HepG2 (cell line): Measurements from ENCODE around the gene AARSD1. TPM values are rescaled to one million over a fixed set of nuclear protein-coding genes. Genes with fewer than 3 reads are reported as not detected.

Experiments used
- BCL3 ChIP-seq: sonication (generic); formaldehyde crosslinking; IDR thresholded peaks from 2 replicates; pipeline ENCODE4 v1.5.1; 2020; ENCODE audit warnings: mild to moderate bottlenecking, missing genetic modification reagents, moderate library complexity
- BRD4 ChIP-seq: sonication (generic); formaldehyde crosslinking; IDR thresholded peaks from 2 replicates; pipeline ENCODE4 v1.4.0; 2020; ENCODE audit warnings: missing genetic modification reagents
- CEBPB ChIP-seq: IDR thresholded peaks from 2 replicates; pipeline ENCODE4 v1.6.1; 2011; ENCODE audit warnings: low read depth, low read length, improper control_type of control experiment, borderline replicate concordance
- HIC2 ChIP-seq: sonication (generic); formaldehyde crosslinking; IDR thresholded peaks from 2 replicates; pipeline ENCODE4 v1.9.0; 2022; ENCODE audit warnings: low read depth, missing genetic modification reagents
- PHF21A ChIP-seq: sonication (generic); formaldehyde crosslinking; IDR thresholded peaks from 2 replicates; pipeline ENCODE4 v1.5.0; 2020; ENCODE audit warnings: mild to moderate bottlenecking, missing genetic modification reagents
- RARA ChIP-seq: IDR thresholded peaks from 2 replicates; pipeline ENCODE4 v1.6.1; 2016; ENCODE audit warnings: missing genetic modification reagents, missing compliant biosample characterization
- TRAFD1 ChIP-seq: sonication (generic); formaldehyde crosslinking; IDR thresholded peaks from 2 replicates; pipeline ENCODE4 v1.5.1; 2020; ENCODE audit warnings: missing genetic modification reagents, mild to moderate bottlenecking, borderline replicate concordance
- ZNF138 ChIP-seq: sonication (generic); formaldehyde crosslinking; IDR thresholded peaks from 2 replicates; pipeline ENCODE4 v1.5.0; 2020; ENCODE audit warnings: mild to moderate bottlenecking, low read depth, missing genetic modification reagents
- ZNF225 ChIP-seq: sonication (generic); formaldehyde crosslinking; IDR thresholded peaks from 2 replicates; pipeline ENCODE4 v1.4.0; 2020; ENCODE audit warnings: mild to moderate bottlenecking, missing genetic modification reagents
- ZNF296 ChIP-seq: sonication (generic); formaldehyde crosslinking; conservative IDR thresholded peaks from 2 replicates; pipeline ENCODE4 v1.5.0; 2020; ENCODE audit warnings: mild to moderate bottlenecking, missing genetic modification reagents
- ZNF441 ChIP-seq: sonication (generic); formaldehyde crosslinking; IDR thresholded peaks from 2 replicates; pipeline ENCODE4 v1.7.0; 2021; ENCODE audit warnings: missing genetic modification reagents, borderline replicate concordance
- ZNF496 ChIP-seq: sonication (generic); formaldehyde crosslinking; IDR thresholded peaks from 2 replicates; pipeline ENCODE4 v1.8.1; 2023; ENCODE audit warnings: mild to moderate bottlenecking, moderate library complexity, missing genetic modification reagents; ENCODE audit not compliant: insufficient replicate concordance
- ZNF709 ChIP-seq: sonication (generic); formaldehyde crosslinking; IDR thresholded peaks from 2 replicates; pipeline ENCODE4 v1.5.0; 2020; ENCODE audit warnings: mild to moderate bottlenecking, missing genetic modification reagents
- ZNF891 ChIP-seq: sonication (generic); formaldehyde crosslinking; IDR thresholded peaks from 2 replicates; pipeline ENCODE4 v1.5.0; 2020; ENCODE audit warnings: mild to moderate bottlenecking, missing genetic modification reagents
- polyA plus RNA-seq, 8 experiments: library from polyadenylated mRNA; depleted of rRNA in 3 of 8; stranded (reverse) in 7 of 8; unstranded in 1 of 8; fragments of >200 nt; fragmentation: Illumina TruSeq in 4 of 8; extraction: Trizol in 4 of 8; gene quantifications; 2 replicates each; pipeline versions ENCODE4 v1.2.1 to v1.2.3, GENCODE V29; 2011 to 2016; ENCODE audit warnings: low read depth in 4 of 8, missing spikeins in 1 of 8, mixed read lengths in 1 of 8; ENCODE audit not compliant: insufficient read depth in 1 of 8
- total RNA-seq, 5 experiments: library from RNA; depleted of rRNA; stranded (reverse); fragments of >200 nt; fragmentation: Illumina TruSeq; extraction: Trizol; gene quantifications; 2 replicates each; pipeline ENCODE4 v1.2.3, GENCODE V29; 2016; ENCODE audit warnings: low read depth in 1 of 5
- TF ChIP-seq, protein P1 (sequence below): IDR thresholded peaks from 2 replicates; pipeline ENCODE4 v1.6.1; 2016; ENCODE audit warnings: mild to moderate bottlenecking, missing biosample characterization, missing genetic modification reagents
- TF ChIP-seq, protein P2 (sequence below): sonication (generic); formaldehyde crosslinking; conservative IDR thresholded peaks from 2 replicates; pipeline ENCODE4 v1.4.0; 2020; ENCODE audit warnings: missing genetic modification reagents
- TF ChIP-seq, protein P3 (sequence below): sonication (generic); formaldehyde crosslinking; IDR thresholded peaks from 2 replicates; pipeline ENCODE4 v1.4.0; 2020; ENCODE audit warnings: mild to moderate bottlenecking, missing genetic modification reagents

The AARSD1 gene
- total and polyA plus RNA-seq, 2 of the 13 experiments (the other 11 are each of a cell fraction or from before 2014, with no cell fraction given): 24.7 to 29.3 TPM

GRCh38 chr17:42980766-42981397 is 16.6 kb upstream of the AARSD1 start (continued):
- TF ChIP-seq, protein P1, sequence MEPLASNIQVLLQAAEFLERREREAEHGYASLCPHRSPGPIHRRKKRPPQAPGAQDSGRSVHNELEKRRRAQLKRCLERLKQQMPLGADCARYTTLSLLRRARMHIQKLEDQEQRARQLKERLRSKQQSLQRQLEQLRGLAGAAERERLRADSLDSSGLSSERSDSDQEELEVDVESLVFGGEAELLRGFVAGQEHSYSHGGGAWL (CRISPR knock-in tag): peak; percentile 40; the same call in 1 of the 2 replicates
- TF ChIP-seq ZNF441 (CRISPR knock-in tag) (peak; percentile 83; the same call in 1 of the 2 replicates), ZNF709 (CRISPR knock-in tag) (peak; percentile 71), RARA (CRISPR knock-in tag) (peak; percentile 3; the same call in 1 of the 2 replicates), CEBPB (no peak), BCL3 (CRISPR knock-in tag) (peak; percentile 94; the same call in 1 of the 2 replicates), ZNF496 (CRISPR knock-in tag) (no peak), ZNF138 (CRISPR knock-in tag) (peak; percentile 21; the same call in 1 of the 2 replicates), ZNF225 (CRISPR knock-in tag) (peak; percentile 73; the same call in 1 of the 2 replicates), HIC2 (CRISPR knock-in tag) (peak; percentile 75; the same call in 1 of the 2 replicates), BRD4 (CRISPR knock-in tag) (peak; percentile 10; the same call in 1 of the 2 replicates), ZNF891 (CRISPR knock-in tag) (peak; percentile 21; the same call in 1 of the 2 replicates), PHF21A (CRISPR knock-in tag) (peak; percentile 14; the same call in 1 of the 2 replicates), TRAFD1 (CRISPR knock-in tag) (0 out of 2 replicates have a peak, but pooled peaks have one; percentile 78), ZNF296 (CRISPR knock-in tag) (0 out of 2 replicates have a peak, but pooled peaks have one; percentile 56)
- TF ChIP-seq, protein P2, sequence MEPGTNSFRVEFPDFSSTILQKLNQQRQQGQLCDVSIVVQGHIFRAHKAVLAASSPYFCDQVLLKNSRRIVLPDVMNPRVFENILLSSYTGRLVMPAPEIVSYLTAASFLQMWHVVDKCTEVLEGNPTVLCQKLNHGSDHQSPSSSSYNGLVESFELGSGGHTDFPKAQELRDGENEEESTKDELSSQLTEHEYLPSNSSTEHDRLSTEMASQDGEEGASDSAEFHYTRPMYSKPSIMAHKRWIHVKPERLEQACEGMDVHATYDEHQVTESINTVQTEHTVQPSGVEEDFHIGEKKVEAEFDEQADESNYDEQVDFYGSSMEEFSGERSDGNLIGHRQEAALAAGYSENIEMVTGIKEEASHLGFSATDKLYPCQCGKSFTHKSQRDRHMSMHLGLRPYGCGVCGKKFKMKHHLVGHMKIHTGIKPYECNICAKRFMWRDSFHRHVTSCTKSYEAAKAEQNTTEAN (CRISPR knock-in tag): peak; percentile 74
- TF ChIP-seq, protein P3, sequence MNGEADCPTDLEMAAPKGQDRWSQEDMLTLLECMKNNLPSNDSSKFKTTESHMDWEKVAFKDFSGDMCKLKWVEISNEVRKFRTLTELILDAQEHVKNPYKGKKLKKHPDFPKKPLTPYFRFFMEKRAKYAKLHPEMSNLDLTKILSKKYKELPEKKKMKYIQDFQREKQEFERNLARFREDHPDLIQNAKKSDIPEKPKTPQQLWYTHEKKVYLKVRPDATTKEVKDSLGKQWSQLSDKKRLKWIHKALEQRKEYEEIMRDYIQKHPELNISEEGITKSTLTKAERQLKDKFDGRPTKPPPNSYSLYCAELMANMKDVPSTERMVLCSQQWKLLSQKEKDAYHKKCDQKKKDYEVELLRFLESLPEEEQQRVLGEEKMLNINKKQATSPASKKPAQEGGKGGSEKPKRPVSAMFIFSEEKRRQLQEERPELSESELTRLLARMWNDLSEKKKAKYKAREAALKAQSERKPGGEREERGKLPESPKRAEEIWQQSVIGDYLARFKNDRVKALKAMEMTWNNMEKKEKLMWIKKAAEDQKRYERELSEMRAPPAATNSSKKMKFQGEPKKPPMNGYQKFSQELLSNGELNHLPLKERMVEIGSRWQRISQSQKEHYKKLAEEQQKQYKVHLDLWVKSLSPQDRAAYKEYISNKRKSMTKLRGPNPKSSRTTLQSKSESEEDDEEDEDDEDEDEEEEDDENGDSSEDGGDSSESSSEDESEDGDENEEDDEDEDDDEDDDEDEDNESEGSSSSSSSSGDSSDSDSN (CRISPR knock-in tag): peak; percentile 95
